IMR-90 (cell line): ENCODE results near the gene INO80E.

Experiments
- FOS ChIP-seq: fragments of 150-350 bp; IDR thresholded peaks from 2 replicates; pipeline ENCODE4 v1.6.1; 2016; ENCODE audit warnings: low read depth, low read length
- USF2 ChIP-seq: fragments of 150-350 bp; IDR thresholded peaks from 2 replicates; pipeline ENCODE4 v1.6.1; 2017; ENCODE audit warnings: mild to moderate bottlenecking, antibody characterized with exemption, low read length, low read depth

- no peak for TF ChIP-seq USF2
- no peak for TF ChIP-seq FOS
Measured at GRCh38 chr16:30032083-30032819, 36.2 kb downstream of the INO80E start.
